ENCODE data around the gene PPP1R8. TPM values are rescaled to one million over a fixed set of nuclear protein-coding genes. Genes with fewer than 3 reads are reported as not detected.

PPP1R8 gene
- total RNA-seq, 1 experiment from 2014 or later, result 39.5 TPM

GRCh38 chr1:27873671-27874384 is 43.2 kb downstream of the PPP1R8 start (continued):
- TF ChIP-seq, protein P1, sequence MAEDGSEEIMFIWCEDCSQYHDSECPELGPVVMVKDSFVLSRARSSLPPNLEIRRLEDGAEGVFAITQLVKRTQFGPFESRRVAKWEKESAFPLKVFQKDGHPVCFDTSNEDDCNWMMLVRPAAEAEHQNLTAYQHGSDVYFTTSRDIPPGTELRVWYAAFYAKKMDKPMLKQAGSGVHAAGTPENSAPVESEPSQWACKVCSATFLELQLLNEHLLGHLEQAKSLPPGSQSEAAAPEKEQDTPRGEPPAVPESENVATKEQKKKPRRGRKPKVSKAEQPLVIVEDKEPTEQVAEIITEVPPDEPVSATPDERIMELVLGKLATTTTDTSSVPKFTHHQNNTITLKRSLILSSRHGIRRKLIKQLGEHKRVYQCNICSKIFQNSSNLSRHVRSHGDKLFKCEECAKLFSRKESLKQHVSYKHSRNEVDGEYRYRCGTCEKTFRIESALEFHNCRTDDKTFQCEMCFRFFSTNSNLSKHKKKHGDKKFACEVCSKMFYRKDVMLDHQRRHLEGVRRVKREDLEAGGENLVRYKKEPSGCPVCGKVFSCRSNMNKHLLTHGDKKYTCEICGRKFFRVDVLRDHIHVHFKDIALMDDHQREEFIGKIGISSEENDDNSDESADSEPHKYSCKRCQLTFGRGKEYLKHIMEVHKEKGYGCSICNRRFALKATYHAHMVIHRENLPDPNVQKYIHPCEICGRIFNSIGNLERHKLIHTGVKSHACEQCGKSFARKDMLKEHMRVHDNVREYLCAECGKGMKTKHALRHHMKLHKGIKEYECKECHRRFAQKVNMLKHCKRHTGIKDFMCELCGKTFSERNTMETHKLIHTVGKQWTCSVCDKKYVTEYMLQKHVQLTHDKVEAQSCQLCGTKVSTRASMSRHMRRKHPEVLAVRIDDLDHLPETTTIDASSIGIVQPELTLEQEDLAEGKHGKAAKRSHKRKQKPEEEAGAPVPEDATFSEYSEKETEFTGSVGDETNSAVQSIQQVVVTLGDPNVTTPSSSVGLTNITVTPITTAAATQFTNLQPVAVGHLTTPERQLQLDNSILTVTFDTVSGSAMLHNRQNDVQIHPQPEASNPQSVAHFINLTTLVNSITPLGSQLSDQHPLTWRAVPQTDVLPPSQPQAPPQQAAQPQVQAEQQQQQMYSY (CRISPR knock-in tag; IDR thresholded peaks at IDR 0.05), result no peak
- TF ChIP-seq, protein P2, sequence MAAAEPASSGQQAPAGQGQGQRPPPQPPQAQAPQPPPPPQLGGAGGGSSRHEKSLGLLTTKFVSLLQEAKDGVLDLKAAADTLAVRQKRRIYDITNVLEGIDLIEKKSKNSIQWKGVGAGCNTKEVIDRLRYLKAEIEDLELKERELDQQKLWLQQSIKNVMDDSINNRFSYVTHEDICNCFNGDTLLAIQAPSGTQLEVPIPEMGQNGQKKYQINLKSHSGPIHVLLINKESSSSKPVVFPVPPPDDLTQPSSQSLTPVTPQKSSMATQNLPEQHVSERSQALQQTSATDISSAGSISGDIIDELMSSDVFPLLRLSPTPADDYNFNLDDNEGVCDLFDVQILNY (CRISPR knock-in tag; IDR thresholded peaks at IDR 0.05), result no peak
- TF ChIP-seq TEAD1 (CRISPR knock-in tag; IDR thresholded peaks at IDR 0.05) (no peak), USF1 (CRISPR knock-in tag; IDR thresholded peaks at IDR 0.05) (no peak), ZBTB21 (CRISPR knock-in tag; IDR thresholded peaks at IDR 0.05; ENCODE audit: borderline replicate concordance) (no peak), ZNF219 (CRISPR knock-in tag; IDR thresholded peaks at IDR 0.05; ENCODE audit: borderline replicate concordance) (no peak), CBFB (CRISPR knock-in tag; IDR thresholded peaks at IDR 0.05; ENCODE audit: low read depth) (no peak), ZSCAN18 (CRISPR knock-in tag; IDR thresholded peaks at IDR 0.05) (no peak), ZNF232 (CRISPR knock-in tag; IDR thresholded peaks at IDR 0.05) (no peak), TP53 (CRISPR knock-in tag; IDR thresholded peaks at IDR 0.05) (no peak)
- TF ChIP-seq, protein P3, sequence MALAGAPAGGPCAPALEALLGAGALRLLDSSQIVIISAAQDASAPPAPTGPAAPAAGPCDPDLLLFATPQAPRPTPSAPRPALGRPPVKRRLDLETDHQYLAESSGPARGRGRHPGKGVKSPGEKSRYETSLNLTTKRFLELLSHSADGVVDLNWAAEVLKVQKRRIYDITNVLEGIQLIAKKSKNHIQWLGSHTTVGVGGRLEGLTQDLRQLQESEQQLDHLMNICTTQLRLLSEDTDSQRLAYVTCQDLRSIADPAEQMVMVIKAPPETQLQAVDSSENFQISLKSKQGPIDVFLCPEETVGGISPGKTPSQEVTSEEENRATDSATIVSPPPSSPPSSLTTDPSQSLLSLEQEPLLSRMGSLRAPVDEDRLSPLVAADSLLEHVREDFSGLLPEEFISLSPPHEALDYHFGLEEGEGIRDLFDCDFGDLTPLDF (CRISPR knock-in tag; IDR thresholded peaks at IDR 0.05), result no peak
- TF ChIP-seq, protein P4, sequence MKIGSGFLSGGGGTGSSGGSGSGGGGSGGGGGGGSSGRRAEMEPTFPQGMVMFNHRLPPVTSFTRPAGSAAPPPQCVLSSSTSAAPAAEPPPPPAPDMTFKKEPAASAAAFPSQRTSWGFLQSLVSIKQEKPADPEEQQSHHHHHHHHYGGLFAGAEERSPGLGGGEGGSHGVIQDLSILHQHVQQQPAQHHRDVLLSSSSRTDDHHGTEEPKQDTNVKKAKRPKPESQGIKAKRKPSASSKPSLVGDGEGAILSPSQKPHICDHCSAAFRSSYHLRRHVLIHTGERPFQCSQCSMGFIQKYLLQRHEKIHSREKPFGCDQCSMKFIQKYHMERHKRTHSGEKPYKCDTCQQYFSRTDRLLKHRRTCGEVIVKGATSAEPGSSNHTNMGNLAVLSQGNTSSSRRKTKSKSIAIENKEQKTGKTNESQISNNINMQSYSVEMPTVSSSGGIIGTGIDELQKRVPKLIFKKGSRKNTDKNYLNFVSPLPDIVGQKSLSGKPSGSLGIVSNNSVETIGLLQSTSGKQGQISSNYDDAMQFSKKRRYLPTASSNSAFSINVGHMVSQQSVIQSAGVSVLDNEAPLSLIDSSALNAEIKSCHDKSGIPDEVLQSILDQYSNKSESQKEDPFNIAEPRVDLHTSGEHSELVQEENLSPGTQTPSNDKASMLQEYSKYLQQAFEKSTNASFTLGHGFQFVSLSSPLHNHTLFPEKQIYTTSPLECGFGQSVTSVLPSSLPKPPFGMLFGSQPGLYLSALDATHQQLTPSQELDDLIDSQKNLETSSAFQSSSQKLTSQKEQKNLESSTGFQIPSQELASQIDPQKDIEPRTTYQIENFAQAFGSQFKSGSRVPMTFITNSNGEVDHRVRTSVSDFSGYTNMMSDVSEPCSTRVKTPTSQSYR (CRISPR knock-in tag; IDR thresholded peaks at IDR 0.05), result no peak
- TF ChIP-seq, protein P5, sequence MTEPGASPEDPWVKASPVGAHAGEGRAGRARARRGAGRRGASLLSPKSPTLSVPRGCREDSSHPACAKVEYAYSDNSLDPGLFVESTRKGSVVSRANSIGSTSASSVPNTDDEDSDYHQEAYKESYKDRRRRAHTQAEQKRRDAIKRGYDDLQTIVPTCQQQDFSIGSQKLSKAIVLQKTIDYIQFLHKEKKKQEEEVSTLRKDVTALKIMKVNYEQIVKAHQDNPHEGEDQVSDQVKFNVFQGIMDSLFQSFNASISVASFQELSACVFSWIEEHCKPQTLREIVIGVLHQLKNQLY (CRISPR knock-in tag; IDR thresholded peaks at IDR 0.05), result no peak
- TF ChIP-seq, protein P6, sequence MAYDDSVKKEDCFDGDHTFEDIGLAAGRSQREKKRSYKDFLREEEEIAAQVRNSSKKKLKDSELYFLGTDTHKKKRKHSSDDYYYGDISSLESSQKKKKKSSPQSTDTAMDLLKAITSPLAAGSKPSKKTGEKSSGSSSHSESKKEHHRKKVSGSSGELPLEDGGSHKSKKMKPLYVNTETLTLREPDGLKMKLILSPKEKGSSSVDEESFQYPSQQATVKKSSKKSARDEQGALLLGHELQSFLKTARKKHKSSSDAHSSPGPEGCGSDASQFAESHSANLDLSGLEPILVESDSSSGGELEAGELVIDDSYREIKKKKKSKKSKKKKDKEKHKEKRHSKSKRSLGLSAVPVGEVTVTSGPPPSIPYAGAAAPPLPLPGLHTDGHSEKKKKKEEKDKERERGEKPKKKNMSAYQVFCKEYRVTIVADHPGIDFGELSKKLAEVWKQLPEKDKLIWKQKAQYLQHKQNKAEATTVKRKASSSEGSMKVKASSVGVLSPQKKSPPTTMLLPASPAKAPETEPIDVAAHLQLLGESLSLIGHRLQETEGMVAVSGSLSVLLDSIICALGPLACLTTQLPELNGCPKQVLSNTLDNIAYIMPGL (CRISPR knock-in tag; IDR thresholded peaks at IDR 0.05), result no peak

Measured in WTC11 (cell line).